Type B pancreatic cell (in vitro differentiated cells): Measurements from ENCODE around the gene KRTAP10-2. TPM values are rescaled to one million over a fixed set of nuclear protein-coding genes. Genes with fewer than 3 reads are reported as not detected.

Experiments
- DNase-seq: peaks from one replicate; pipeline ENCODE4 v3.0.0; 2021; ENCODE audit warnings: mixed read lengths; ENCODE audit not compliant: unreplicated experiment; ENCODE audit errors: extremely low spot score
- H3K27ac Mint-ChIP-seq: 2 replicates; pipeline ENCODE4 v1.8.0; 2021; ENCODE audit warnings: mild to moderate bottlenecking, mixed read lengths
- H3K27me3 Mint-ChIP-seq: 2 replicates; pipeline ENCODE4 v1.8.0; 2021; ENCODE audit warnings: mixed read lengths
- H3K36me3 Mint-ChIP-seq: 2 replicates; pipeline ENCODE4 v1.8.0; 2021; ENCODE audit warnings: mixed read lengths
- H3K4me1 Mint-ChIP-seq: one replicate; pipeline ENCODE4 v1.8.0; 2021; ENCODE audit warnings: mixed read lengths; ENCODE audit not compliant: unreplicated experiment
- H3K4me3 Mint-ChIP-seq: 2 replicates; pipeline ENCODE4 v1.8.0; 2021; ENCODE audit warnings: mild to moderate bottlenecking, mixed read lengths
- H3K9me3 Mint-ChIP-seq: 2 replicates; pipeline ENCODE4 v1.8.0; 2021; ENCODE audit warnings: mixed read lengths
- CTCF ChIP-seq: fragments of 200-600 bp; sonication (generic); conservative IDR thresholded peaks from 2 replicates; pipeline ENCODE4 v1.5.0; 2021; ENCODE audit warnings: antibody characterized with exemption, mild to moderate bottlenecking
- total RNA-seq: library from RNA; stranded (reverse); gene quantifications from 2 replicates; pipeline ENCODE4 v1.2.1, GENCODE V29; 2021; ENCODE audit warnings: low replicate concordance

Gene KRTAP10-2
- total RNA-seq, 1 donor from 2014 or later = not detected

- Mint-ChIP-seq H3K4me1 (no peaks in the 10 kb centered on the region), H3K27ac (no peak overlapping the region), H3K9me3 (peaks cover 5% of the 10 kb centered on the region), H3K27me3 (peaks cover 3% of the 10 kb centered on the region), H3K36me3 (no peaks in the 10 kb centered on the region), H3K4me3 (no peak overlapping the region)
- no peak for TF ChIP-seq CTCF
- DNase-seq = no peak
Measured at GRCh38 chr21:44568261-44568660, 17.0 kb upstream of the KRTAP10-2 start.

GRCh38 chr21:44567481-44568171 lies 16.3 kb upstream of the KRTAP10-2 start:
- Mint-ChIP-seq H3K36me3 (no peaks in the 10 kb centered on the region), H3K27me3 (peaks cover 3% of the 10 kb centered on the region), H3K27ac (no peak overlapping the region), H3K4me3 (no peak overlapping the region), H3K9me3 (peaks cover 5% of the 10 kb centered on the region), H3K4me1 (no peaks in the 10 kb centered on the region)
- no peak for DNase-seq
- TF ChIP-seq CTCF = no peak

- H3K36me3 Mint-ChIP-seq = no peaks in the 10 kb centered on the region
- peaks cover 2% of the 10 kb centered on the region for H3K9me3 Mint-ChIP-seq
- peaks cover 7% of the 10 kb centered on the region for H3K27me3 Mint-ChIP-seq
- H3K4me3 Mint-ChIP-seq = no peak overlapping the region
- no peaks in the 10 kb centered on the region for H3K4me1 Mint-ChIP-seq
- H3K27ac Mint-ChIP-seq = no peak overlapping the region
- DNase-seq = no peak
- no peak for TF ChIP-seq CTCF
Measured at GRCh38 chr21:44566403-44566802, 15.1 kb upstream of the KRTAP10-2 start.

- no peak for TF ChIP-seq CTCF
- Mint-ChIP-seq H3K4me1 (no peaks in the 10 kb centered on the region), H3K9me3 (no peaks in the 10 kb centered on the region), H3K4me3 (no peak overlapping the region), H3K27me3 (peaks cover 6% of the 10 kb centered on the region), H3K36me3 (no peaks in the 10 kb centered on the region), H3K27ac (no peak overlapping the region)
- DNase-seq = no peak
Measured at GRCh38 chr21:44564886-44565598, 13.7 kb upstream of the KRTAP10-2 start.

GRCh38 chr21:44564099-44564498 lies 12.8 kb upstream of the KRTAP10-2 start:
- Mint-ChIP-seq H3K27me3 (peaks cover 6% of the 10 kb centered on the region), H3K27ac (no peak overlapping the region), H3K9me3 (no peaks in the 10 kb centered on the region), H3K4me3 (no peak overlapping the region), H3K36me3 (no peaks in the 10 kb centered on the region), H3K4me1 (no peaks in the 10 kb centered on the region)
- TF ChIP-seq CTCF = no peak
- DNase-seq = no peak
